ENCODE measurements around the gene DHTKD1. TPM values are rescaled to one million over a fixed set of nuclear protein-coding genes. Genes with fewer than 3 reads are reported as not detected.
"Not testable (repeated sequence)": the region's sequence is repeated elsewhere in the genome, so short reads cannot be mapped to it uniquely, and the experiment has no call there.

The DHTKD1 gene
- total RNA-seq, 1 donor from 2014 or later: 22.3 TPM

DNA sequence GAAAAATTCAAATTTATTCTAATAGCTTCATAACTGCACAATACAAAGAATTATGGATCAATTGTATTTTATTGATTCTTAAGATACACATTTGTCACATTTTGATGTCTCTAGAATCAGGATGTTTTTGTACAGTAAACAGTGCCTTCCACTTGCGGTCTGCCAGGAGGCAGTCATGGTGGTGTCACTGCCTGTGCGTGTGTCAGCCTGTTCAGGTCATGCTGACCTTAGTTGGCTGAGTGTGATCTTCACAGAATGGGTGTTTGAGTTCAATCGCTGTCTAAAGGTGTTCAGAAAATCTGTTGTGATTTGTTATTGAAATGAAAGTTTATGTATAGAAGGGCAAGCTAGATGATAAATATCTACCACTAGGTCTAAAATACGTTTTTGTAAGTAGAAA, 81.4 kb downstream of the DHTKD1 start:
- DNase-seq (ENCODE audit: low spot score): no peak

DNA sequence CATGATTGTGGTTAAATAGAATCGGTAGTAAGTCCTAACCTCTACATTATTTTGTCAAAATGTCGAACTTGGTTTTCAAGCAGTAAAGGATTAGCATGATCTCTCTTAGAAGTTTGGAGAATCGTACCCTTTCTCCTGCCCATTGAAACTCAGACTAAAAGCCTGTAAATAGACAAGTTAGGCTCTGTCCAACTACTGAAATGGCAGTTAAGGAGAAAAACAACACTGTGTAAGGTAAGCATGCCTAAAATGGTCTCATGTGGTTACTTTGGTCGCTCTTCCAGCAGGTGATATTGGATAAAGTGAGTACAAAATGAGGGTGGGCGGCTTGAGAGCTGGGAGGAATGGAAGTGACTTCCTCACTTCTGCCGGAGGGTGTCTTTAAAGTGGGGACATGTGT, 85.8 kb downstream of the DHTKD1 start:
- DNase-seq (ENCODE audit: low spot score): no peak

DNA sequence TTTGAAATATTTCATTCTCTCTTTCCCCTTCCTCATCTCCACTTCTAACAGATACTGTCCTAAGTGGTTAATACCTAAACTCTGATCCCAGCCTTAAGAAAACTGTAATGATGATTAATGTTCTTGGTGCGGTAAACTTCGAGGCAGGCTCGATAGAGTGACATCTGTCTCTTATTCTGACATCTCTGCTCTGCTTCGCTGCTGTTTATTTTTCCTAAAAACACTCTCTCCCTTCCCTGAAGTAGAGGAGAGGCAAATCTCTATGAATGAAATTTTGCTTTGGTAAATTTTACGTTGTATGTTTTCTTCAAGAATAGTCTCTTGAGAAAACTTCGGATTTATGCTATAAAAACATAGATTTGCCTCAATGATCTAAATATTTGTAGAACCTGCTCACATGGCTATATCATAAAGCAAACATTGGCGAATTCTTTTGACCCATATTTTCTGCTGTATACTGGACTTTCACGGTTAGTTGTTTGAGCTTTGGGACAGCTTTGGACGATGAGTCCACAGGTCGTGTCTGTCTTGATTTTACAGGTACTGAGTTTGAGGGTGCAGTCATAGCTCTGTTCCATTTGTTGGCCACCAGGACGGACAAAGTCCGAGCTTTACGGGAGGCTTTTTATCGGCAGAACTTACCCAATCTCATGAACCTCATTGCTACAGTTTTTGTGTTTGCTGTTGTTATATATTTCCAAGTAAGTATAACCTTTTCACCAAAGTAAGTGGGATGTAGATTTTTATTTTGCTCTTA, 87.8 kb downstream of the DHTKD1 start:
- no peak for DNase-seq (ENCODE audit: low spot score)

DNA sequence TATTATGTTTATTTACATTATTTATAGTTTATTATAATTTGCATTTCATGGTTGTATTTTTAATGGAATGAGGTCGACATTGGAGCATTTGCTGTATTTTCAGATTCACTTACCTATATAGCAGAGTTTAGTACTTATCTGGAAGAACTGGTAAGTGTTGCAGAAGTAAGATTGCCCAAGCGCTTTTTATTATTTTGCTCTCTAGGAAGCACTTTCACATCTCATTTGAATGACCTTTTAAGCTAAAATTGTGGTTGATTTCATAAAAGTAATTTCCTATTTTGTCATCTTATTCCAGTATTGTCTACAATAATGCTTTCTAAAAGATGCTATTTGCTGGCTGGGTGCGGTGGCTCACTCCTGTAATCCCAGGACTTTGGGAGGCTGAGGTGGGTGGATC, 89.4 kb downstream of the DHTKD1 start:
- DNase-seq (ENCODE audit: low spot score): no peak

DNA sequence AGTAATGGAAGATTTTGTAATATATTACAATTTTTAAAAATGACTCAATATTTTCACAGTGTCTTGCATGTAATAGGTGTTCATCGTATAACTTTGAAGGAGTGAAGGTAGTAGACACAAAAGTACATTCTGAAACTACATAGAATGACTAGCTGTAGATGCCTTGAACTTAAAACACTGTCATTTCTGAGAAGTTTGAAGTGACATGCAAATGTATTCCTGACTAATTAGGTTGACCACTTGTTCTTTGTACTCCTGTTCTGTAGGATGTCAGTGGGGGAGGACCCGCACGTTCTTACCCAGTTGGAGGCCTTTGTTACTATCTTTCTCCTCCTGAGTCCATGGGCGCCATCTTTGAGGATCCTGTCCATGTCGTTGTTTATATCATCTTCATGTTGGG, 91.9 kb downstream of the DHTKD1 start:
- DNase-seq (ENCODE audit: low spot score): no peak

DNA sequence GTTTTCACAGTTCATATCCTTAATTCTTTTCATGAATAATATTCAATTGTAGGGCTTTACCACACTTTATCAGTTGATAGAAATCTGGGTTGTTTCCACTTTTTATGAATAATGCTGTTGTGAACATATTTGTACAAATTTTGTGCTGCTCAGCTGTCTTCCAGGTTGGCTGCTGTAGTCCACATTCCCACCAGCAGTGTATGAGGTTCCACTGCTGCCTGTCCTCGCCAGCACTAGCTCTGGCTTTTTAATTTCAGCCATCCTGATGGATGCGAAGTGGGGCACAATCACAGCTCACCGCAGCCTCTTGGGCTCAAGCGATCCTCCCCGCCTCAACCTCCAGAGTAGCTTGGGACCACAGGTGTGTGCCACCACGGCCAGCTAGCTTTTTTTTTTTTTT, 94.2 kb downstream of the DHTKD1 start:
- no peak for DNase-seq (ENCODE audit: low spot score)

DNA sequence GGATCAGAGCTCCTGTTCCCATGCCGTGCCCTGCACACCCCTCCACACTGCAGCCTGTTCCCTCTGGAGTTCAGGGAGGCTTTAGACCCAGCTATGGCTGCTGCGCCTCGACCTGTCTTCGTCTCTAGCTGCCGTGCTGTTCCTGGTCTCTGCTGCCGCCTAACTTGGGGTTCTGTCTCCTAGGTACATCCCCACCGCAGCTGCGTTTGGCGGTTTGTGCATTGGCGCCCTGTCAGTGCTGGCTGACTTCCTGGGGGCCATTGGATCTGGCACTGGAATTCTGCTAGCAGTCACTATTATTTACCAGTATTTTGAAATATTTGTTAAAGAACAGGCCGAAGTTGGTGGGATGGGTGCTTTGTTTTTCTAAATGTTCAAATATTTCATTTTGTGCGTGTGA, 95.3 kb downstream of the DHTKD1 start:
- DNase-seq (ENCODE audit: low spot score): no peak

DNA sequence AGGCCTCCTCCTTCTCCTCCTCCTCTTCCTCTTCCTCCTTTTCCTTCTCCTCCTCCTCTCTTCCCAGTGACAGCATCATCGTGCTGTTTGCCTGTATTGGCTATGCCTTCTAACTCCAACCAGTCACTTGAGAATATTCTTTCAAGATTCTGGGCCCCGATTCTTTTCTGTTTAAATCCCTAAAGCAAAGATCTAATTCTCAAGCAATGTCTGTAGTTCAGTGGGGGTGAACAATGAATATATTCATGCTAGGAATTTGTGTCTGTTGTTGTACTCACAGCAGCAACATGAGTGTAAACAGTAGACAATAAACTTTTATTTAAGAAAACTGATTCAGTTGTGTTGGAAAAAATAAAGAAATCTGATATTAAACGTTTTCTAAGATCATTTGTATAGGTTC, 96.3 kb downstream of the DHTKD1 start:
- no peak for DNase-seq (ENCODE audit: low spot score)

DNA sequence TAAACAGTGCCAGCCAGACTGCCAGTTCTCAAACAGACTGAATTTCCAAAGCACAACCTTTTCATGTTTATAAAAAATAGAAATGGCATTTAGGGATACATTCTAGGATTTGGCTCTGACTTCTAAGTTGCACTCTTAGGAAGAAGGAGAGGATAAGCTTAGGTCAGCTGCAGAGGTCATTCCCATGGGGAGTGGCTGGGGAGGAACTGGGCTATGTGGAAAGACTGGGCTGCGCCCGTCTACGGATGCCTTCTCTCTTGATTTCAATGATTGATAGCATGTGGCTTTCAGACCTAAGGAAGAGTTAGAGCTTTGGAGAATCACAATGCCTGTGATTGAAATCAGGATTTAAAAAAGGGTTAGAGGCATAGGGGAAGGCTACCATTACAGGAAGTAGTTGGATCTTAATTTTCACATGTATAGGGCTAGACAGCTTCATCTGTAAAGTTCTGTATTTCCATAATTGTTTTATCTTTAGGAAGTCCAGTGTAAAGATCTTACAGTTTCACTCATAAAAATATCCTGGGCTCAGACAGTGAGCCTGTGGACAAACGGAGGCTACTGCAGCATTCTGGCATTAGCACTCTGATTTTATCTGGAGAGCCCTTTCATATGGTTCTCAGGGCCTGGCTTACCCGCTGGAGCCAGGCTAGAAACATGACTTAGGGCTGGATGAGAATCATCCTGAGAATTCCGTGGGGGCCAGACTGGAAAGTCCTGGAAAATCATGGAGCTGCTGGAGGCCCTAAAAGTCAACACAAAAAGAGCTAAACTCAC, 97.4 kb downstream of the DHTKD1 start:
- no peak for DNase-seq (ENCODE audit: low spot score)

DNA sequence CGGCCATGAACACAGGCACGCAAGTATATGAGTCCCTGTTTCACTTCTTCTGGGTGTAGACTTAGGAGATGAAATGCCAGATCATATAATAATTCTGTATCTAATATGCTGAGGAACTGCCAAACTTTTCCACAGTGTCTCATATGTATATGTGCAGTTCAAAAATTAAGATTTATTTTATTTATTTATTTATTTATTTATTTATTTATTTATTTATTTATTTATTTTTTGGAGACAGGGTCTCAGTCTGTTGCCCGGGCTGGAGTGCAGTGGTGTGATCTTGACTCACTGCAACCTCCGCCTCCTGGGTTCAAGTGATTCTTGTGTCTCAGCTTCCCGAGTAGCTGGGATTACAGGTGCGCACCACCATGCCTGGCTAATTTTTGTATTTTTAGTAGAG, 102.8 kb downstream of the DHTKD1 start:
- DNase-seq (ENCODE audit: low spot score): not testable (repeated sequence)

Other genes starting within 250 kb of the DHTKD1 start
- 8.8 TPM for gene PROSER2, start 245.6 kb upstream of the DHTKD1 start, total RNA-seq
- 15.8 TPM for gene UPF2, start 26.1 kb upstream of the DHTKD1 start, total RNA-seq
- gene SEC61A2, start 60.7 kb downstream of the DHTKD1 start, total RNA-seq: 8.7 TPM
- gene NUDT5, start 126.9 kb downstream of the DHTKD1 start, total RNA-seq: 32.8 TPM
- 39.4 TPM for gene CDC123, start 127.2 kb downstream of the DHTKD1 start, total RNA-seq

Measured in mucosa of gallbladder (tissue), 1 donor.